CD4-positive, alpha-beta T cell treated with Interleukin-17A for 1 hour (primary cell): Measurements from ENCODE around the gene LSS.
"Not testable (repeated sequence)": the region's sequence is repeated elsewhere in the genome, so short reads cannot be mapped to it uniquely, and the experiment has no call there.

Experiments
- DNase-seq: peaks from one replicate; pipeline ENCODE4 v3.0.0-alpha.2; 2020

The LSS gene

DNA sequence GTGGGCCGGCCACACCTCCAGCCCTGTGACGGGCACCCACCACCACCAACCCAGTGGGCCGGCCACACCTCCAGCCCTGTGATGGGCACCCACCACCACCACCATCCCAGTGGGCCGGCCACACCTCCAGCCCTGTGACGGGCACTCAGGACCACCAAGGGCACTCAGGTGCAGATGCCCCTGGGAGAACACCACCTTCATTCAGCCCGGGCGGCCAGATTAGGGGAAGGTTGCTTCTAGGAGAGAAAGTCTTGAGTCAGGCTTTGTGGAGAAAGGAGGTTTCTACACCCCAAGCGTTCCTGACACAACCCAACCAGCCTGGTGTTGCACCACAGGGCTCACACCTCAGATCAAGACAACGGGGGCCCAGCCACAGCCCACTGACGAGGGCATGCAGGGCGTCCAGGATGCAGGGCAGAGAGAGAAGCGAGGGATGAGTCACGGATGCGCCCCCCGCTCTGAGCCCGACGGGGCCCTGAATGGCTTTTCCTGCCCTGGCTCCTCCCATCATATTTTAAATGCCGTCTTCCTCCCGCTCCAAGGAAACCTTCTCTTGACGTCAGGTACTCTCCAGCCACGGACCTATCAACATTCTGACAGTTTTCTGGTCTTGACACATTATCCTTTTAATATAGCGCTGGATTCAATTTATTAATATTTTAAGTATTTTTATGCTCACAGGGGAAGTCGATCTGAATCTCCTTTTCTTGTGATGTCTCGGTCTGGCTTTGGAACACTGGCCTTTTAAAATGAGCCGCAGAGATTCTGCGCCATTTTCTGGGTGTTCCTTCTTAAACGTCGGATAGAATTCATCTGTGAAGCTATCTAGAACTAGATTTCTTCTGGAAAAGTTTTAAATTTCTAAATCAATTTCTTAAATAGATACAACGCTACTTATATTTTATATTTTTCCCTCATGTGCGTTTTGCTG lies 43.7 kb downstream of the LSS start:
- peak; percentile 73 for DNase-seq

DNA sequence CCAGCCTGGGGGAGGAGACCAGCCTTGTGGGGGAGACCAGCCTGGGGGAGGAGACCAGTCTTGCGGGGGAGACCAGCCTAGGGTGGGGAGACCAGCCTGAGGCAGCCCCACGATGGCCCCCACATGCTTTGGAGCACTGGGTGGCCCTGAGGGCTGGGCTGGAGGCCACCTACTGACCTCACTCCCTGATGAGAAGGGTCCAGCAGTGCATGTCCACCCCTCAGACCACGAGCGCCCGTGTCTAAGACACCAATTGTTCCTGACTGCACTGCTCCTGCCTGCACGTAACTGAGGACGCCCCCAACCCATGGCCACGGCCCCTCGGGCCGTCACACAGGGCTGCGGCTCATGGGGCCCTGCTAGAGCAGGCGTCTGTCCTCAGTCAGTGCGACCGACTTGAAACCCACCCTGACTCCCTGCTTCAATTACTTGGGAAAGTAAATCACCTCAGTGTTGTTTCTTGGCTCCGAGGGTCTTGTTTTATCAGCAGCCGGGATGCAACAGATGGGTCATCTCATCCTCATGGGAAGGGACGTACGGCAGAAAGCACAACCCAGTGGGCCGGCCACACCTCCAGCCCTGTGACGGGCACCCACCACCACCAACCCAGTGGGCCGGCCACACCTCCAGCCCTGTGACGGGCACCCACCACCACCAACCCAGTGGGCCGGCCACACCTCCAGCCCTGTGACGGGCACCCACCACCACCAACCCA lies 44.5 kb downstream of the LSS start, which contains the start of gene SPATC1L:
Gene SPATC1L, minus strand, starts transcription at position 550 of the 715 bp plus-strand sequence. CDS start 1,643 bp downstream, outside the sequence.
- DNase-seq: peak; percentile 47

DNA sequence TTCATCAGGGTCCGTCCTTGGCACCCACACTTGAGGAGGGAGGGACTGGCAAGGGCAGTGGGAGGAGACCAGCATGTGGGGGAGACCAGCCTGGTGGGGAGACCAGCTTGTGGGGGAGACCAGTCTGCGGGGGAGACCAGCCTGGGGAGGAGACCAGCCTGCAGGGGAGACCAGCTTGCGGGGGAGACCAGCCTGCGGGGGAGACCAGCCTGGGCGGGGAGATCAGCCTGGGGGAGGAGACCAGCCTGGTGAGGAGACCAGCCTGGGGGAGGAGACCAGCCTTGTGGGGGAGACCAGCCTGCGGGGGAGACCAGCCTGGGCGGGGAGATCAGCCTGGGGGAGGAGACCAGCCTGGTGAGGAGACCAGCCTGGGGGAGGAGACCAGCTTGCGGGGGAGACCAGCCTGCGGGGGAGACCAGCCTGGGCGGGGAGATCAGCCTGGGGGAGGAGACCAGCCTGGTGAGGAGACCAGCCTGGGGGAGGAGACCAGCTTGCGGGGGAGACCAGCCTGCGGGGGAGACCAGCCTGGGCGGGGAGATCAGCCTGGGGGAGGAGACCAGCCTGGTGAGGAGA lies 45.2 kb downstream of the LSS start:
- DNase-seq: not testable (repeated sequence)

DNA sequence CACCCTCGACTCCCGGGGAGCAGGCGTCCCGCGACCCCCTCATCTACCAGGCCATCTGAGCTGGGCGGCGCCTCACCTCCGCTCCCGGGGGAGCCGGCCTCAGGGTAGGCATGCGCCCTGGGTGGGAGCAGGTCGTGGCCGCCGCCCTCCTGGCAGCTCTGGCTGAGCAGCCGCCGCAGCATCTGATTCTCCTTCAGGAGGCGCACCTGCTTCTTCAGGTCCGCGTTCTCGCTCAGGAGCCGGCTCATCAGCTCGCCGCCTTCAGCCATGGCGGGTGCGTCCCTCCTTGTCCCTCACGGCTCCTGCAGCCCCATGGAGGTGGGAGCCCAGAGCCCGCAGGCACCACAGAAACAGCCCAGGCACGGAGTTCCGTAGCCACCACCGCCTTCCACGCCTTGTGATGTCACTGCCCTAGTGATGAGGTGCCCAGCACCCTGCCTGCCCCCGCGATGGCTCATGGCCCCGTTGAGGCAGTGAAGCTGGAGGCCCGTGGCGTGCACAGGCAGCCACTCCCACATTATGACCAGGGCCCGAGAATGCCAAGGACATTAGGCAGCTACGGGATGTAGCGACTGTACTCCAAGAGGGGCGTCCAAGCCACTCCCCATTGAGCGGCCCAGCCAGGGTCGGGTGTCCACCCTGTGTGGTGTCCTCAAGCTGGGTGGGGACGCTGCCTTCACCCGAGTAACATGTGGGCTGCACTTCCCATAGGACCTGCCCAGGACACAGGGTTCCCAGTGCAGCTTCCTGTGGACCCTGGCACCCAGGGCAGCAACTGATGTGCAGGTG lies 45.8 kb downstream of the LSS start:
- DNase-seq: no peak

DNA sequence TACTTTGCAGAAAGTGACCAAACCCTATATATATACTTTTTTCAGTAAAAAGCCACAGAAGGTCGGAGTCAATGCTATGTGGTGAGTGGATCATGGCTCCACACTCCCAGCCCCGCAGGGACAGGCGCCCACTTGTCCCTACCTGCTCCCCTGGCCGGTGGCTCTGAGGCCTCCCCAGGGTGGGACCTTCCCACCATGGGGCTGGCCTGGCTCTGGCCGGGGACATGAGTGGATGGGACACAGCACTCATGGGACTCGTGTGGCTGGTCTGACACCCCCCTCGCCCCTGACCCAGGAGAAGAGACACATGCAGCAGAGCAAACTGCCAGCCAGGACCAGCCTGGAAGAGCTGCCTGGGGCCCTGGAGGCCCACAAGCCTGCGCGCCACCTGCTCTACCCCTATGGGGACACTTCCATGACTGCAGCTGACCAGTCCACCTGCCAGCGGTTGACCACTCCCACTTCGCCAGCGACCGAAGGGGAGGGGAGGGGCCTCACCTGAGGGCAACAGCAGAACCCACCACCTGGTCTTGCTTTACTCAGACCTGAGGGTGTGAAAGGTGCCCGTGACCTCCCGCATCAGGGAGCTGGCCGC lies 46.5 kb downstream of the LSS start:
- no peak for DNase-seq

DNA sequence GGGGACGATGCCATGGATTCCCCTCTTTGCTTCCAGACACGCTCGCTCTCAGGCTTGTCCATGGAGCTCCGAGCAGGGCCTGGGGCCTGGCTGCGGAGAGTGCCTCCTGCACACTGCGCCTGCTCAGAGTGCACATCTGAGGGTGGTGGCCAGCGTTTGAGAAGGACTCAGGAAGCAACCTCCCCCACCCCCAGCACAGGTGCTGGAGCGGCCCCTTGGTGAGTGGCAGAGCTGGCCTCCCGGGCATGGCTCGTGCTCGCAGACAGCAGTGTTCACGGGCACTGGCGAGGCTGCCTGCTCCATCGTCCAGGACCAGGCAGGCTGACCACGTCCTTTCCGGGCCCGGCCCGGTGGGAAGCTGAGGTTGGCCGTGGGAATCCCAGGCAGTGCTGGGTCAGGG lies 47.1 kb downstream of the LSS start:
- DNase-seq: no peak

DNA sequence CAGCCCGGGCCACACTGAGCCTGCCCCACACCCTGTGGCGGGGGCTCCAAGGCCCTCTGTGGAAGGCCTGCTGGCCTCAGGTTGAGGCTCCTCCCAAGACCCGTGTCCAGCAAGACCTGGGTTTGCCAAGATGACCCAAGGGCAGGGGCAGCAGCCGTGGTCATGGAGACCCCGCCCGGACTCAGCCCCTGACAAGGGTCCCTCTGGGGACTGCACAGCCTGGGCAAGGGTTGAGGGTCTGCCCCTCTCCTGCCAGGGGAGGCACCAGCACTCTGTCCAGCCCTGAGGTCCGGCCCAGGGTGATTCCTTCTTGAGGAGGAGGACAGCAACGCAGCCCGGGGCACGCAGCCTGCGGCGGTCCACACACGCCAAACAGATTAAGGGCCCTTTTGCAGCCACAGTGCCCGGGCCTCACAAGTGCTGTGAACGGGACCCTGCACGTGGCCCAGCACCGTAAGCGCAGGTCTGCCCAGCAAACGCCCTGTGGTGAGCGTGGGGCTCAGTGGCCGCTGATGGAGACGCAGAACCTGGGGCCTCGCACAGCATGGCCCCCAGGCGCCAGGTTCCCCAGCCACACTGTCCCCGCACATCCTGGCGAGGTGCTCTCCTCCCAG lies 47.7 kb downstream of the LSS start:
- no peak for DNase-seq

DNA sequence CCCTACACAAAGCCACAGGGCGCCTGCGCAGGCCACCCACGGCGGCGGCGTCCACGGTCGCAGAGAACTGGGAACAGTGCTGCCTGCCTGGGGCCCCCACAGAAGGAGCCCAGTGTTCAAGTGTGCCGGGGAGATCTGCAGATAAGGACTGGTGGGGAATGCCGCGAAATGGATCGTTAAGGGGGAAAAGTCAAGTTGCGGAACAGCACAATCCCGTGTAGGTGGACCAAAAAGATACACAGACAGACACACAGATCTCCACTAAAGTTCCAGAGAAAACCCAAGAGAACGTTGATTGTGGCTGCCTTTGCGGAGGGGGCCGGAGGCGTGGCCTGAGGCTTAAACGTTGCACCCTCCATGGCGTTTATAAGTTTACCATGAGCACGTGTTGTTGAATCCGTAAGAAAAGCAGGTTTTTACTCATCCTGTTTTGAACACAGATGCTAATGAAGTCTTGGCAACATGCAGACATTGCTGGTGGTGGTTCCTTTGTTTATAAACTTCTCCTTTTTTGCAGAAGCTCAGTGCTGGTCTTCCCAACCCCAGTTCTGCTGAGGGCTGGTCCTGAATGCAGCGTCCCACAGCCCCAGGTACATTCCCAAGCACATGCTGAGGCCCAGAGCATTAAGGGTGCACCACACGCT lies 48.4 kb downstream of the LSS start:
- DNase-seq: no peak

DNA sequence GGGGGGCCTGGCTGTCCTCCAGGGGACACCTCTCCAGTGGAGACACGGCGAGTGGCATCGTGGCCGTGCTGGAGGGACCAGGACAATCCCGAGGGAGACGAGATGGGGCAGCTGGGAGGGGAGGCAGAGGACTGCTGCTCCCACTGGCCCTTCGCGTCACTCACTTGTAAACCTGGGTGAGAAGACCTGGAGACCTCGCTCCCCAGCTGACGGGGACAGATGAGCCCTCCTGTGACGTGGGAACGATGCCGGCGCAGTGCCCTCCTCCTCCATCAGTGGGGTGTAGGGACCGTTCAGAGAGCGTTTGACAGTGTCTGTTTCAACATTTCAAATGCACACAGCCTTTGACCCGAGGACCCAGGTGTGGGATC lies 48.9 kb downstream of the LSS start:
- no peak for DNase-seq

DNA sequence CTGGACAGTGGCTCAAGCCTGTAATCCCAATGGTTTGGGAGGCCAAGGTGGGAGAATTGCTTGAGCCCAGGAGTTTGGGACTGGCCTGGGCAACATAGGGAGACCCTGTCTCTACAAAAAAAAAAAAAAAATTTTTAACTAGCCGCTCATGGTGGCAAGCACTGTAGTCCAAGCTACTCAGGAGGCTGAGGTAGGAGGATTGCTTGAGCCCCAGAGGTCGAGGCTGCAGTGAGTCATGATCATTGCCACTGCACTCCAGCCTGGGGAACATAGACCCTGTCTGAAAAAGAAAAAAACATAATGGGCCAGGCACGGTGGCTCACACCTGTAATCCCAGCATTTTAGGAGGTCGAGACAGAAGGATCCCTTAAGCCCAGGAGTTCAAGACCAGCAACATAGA lies 49.6 kb downstream of the LSS start:
- no peak for DNase-seq

DNA sequence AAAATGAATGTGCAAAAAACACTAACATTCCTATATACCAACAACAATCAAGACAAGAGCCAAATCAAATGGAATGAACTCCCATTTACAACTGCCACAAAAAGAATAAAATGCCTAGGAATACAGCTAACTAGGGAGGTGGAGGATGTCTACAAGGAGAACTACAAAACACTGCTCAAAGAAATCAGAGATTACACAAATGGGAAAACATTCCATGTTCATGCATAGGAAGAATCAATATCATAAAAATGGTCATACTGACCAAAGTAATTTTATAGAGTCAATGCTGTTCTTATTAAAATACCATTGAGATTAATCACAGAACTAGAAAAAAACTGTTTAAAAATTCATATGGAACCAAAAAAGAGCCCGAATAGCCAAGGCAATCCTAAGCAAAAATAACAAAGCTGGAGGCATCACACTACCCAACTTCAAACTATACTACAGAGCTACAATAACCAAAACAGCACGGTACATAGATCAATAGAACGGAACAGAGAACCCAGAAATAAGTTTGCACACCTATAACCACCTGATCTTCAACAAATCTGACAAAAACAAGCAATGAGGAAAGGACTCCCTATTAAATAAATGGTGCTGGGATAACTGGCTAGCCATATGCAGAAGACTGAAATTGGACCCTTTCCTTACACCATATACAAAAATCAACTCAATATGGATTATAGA lies 52.0 kb downstream of the LSS start:
- not testable (repeated sequence) for DNase-seq

DNA sequence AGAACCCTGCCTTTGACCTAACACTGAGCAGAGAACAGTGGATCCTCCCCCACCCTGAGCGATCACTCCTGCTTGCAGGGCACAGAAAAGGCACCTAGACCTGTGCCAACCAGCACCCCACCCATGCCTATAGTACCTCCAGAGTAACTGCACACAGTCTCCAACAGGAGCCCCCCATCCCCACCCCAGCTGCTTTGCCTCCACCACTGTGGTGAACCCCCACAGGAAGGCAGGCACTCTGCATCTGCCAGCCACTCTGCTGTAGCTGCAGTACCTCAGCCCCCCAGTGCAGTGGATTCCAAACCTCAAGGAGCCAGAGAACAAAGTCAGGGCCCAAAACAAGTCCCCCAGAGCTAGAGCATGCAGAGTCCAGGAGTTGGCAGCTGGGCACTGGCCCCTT lies 55.0 kb downstream of the LSS start:
- no peak for DNase-seq

DNA sequence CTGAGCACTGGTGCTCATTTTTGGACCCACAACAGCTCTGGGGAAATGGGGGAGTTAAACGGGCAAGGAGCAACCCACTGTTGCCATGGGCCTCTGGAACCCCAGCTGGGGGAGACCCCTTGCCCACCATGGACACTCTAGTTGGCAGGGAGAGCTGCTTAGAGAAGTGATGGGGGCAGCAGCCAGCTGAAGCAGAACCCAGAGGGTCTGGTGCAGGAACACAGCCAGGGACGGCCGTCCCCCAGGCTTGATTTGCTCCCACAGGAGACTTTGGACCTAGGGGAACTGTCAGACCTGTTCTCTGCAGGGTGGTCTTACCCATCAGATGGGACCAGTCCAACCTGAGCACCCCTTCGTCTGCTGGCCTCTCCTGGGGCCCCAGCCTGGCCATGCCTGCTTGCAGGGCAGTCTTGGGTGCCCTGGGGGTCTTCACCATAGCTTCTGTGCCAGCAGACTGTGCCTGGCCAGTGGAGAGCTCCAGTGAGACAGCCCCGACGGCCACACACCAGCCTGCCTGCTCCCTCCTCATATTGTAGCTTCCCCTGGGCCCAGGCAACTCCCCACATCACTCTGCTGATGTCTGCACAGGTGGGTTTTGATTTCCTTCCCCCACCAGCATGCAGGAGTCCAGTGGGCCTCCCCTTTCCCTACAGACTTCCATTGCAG lies 55.6 kb downstream of the LSS start:
- no peak for DNase-seq

DNA sequence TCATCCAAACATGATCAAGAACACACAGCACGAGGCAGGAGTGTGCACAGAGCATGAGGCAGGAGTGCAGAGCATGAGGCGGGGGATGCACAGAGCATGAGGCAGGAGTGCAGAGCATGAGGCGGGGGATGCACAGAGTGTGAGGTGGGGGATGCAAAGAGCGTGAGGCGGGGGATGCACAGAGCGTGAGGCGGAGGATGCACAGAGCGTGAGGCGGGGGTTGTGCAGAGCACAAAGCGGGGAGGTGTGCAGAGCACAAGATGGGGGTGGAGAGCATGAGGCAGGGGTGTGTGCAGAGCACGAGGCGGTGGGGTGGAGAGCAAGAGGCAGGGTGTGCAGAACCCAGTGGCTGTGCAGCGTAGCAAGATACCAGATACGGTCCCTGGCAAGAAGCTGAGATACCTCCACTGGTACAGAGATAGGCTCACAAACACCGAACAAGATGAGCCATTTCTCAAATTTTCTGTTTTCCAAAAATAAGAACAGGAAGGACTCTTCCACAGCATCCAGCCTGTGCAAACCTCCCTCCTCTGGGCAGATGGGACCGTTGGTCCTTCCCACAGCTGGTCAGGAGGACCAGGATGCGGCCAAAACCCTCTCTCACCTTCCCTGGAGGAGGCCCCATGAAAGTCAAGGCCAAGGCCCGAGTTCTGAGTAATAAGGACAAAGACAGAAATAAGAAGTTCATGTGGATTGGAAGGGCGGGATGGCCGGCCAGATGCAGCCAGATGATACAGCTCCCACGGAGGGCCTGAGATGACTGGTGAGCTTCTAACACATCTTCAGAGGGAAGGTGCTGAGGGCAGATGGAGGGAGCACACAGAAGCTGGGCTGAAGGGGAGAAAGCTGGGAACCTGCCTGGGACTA lies 56.3 kb downstream of the LSS start:
- no peak for DNase-seq

DNA sequence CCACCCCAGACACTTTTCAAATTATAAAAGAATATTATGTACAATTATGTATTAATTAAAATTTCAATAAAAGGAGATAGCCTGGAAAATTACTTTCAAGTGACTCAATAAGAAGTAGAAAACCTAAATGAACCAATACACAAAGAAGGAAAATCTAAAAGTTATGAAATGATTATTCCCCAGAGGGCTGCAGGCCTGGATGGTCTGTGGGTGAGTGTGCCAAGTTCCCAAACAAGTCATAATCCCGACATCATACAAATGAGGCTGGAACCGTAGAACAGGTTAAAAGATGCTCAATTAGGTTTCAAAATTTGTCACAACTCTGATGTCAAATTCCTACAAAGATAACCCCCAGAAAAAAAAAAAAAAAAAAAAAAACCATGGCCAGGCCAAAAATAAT lies 57.0 kb downstream of the LSS start:
- DNase-seq: no peak

DNA sequence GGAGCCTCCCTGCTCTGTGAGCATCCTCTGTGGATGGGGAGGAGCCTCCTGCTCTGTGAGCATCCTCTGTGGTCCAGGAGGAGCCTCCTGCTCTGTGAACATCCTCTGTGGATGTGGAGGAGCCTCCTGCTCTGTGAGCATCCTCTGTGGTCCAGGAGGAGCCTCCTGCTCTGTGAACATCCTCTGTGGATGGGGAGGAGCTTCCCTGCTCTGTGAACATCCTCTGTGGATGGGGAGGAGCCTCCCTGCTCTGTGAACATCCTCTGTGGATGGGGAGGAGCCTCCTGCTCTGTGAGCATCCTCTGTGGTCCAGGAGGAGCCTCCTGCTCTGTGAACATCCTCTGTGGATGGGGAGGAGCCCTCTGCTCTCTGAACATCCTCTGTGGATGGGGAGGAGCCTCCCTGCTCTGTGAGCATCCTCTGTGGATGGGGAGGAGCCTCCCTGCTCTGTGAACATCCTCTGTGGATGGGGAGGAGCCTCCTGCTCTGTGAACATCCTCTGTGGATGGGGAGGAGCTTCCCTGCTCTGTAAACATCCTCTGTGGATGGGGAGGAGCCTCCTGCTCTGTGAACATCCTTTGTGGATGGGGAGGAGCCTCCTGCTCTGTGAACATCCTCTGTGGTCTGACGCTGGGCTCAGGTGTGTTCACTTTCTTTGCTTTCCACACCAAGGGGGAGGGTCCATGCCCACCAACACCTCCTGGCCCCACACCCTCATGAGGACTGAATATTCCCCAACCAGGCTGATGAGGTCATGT lies 58.0 kb downstream of the LSS start:
- peak; percentile 67 for DNase-seq

DNA sequence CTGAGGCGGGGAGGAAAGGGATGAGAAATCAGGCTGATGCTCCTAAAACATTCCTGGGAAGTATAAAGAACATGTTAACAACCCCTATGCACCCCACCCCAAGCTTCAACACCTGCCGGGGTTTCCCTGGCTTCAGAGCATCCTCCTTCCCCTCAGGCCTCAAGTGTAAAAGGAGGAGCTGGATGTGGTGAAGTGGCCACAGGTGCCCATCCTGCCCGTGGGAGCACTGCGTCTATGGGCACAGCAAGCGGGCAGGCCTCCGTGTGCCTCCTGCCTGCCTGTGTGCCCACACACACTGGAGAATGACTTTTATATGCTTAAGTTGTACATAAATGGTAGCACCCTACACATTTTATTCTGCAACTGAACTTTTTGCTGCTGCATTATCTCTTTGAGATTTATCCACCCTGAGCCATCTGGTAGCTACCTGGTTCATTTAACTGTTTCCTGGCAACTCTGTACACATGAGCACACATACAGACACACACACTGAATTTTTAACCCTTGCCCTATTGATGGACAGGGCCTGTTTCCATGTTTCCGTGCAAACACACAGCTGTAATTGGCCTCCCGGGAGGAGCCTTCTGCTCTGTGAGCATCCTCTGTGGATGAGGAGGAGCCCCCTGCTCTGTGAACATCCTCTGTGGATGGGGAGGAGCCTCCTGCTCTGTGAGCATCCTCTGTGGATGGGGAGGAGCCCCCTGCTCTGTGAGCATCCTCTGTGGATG lies 59.8 kb downstream of the LSS start:
- no peak for DNase-seq

DNA sequence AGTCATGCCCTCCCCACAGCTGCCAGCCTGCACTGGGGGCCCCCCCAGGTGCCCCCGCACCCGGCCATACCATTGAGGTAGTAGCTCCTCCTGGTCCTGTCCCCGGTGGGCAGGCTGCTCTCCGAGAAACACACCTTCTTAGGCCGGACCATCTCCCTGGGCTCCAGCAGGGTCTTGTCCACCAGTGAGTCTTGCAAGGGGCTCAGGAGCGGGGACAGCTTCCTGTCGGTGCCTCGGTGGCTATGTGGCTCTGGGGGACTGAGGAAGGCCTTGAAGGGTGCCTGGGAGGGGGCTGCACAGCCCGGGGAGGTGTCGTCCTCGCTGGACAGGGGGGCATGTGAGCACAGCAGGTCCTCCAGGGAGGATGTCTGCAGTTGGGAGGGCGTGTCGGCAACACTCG lies 60.3 kb downstream of the LSS start:
- DNase-seq: no peak
